ENCODE measurements around the gene SOX5. TPM values are rescaled to one million over a fixed set of nuclear protein-coding genes. Genes with fewer than 3 reads are reported as not detected.

Gene SOX5
- 25.2 TPM for total RNA-seq

GRCh38 chr12:23949348-23950209 lies at the start of gene SOX5:
TSS of gene SOX5 (minus strand) at chr12:23949670. CDS start at chr12:23949601, 69 bp downstream.

